GM19463 (cell line): ENCODE results near the gene WDR77.

ENCODE experiments used
- ATAC-seq: cut with Tn5 transposase; IDR thresholded peaks from one replicate; pipeline ENCODE4 v1.9.1; 2021; ENCODE audit warnings: mild to moderate bottlenecking, moderate library complexity; ENCODE audit not compliant: unreplicated experiment

WDR77 gene

DNA sequence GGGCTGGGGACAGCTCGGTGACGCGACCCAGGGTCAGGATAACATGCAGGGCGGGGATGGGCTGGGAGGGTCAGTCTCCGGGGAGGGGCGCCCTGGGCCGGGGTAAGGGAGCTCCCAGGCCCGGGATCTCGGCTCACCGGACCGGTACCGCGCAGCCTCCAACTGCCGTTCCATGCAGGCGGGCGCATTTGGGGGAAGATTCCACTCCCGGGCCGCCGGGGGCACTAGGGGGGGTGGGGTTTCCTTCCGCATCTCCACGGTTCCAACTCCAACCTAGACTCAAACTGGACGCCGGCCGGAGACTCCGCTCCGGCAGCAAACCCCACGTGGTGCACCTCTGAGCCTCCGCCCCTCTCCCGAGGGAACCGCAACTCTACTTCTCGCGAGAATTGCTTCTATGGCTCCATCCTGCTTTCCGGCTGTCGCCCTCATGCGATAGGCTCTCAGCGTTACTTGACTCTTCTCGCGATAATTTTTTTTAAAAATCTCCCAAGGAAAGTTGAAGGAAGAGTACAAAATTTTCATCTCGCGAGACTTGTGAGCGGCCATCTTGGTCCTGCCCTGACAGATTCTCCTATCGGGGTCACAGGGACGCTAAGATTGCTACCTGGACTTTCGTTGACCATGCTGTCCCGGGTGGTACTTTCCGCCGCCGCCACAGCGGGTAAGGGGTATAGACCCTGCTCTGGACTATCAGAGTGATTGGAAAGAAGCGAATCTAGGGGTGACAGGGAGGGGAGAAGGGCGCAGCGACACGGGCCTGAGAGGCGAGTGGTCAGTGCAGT is at the start of gene WDR77, which contains the start of gene ATP5PB:
Gene WDR77 (minus strand): TSS at position 339 of the 785 bp plus-strand sequence. CDS start 87 bp downstream, at position 252.
Gene ATP5PB (plus strand): TSS at position 547 of the 785 bp plus-strand sequence. CDS start 78 bp downstream, at position 625.
- peak; percentile 92 for ATAC-seq

DNA sequence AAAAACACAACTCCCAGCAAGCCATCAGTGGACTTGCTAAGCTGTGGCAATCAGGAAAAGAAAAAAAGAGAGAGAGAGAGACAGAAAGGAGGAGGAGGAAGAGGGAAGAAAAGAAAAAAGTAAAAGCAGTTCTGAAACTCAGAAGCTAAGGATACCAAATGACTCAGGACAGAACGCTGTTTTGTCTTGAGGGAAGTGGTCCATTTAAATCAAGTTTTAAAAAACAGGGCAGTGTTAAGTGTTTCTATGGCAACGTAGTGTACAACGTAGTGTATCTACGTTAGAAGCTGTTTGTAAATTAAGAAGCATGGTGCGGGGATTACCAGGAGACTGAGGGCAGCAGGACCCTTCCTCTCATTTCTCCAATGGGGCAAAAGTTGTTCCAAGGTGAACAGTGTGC is 48.5 kb upstream of the WDR77 start:
- ATAC-seq = no peak

DNA sequence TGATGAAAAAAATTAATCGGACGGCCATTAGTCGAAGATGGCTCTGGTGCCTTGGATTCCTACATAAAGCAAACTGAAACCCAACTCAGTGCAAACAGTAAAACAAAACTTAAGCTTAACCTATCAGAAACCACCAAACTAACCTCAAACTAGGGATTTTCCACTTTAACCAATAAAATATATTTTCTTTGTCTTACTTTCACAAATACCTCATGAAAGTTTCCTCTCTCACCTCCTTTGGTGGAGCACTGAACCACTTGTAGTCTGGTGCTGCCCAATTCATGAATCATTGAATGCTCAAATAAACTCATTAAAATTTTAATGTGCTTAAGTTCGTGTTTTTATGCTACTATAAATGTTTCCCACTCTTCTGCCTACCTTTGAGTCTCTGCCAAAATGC is 47.3 kb upstream of the WDR77 start:
- no peak for ATAC-seq

DNA sequence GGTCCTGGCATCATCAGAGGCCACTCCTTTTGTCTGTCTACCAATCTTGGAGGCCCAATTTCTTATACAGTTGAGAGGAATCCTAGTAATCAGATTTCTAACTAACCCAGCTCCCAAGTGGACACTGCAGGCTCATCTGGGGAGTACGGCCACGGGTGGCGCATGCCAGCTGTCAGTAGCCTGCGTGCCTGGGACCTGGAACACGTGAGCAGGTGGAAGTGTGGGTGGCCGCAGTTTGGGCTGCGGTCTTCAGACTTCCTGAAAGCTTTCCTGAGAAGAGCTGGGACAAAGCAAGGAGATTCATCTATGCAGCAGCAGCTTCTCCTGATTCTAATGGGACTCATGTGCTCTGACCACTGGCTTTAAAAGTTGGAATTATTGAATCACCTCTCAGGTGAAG is 42.0 kb upstream of the WDR77 start:
- ATAC-seq = no peak

DNA sequence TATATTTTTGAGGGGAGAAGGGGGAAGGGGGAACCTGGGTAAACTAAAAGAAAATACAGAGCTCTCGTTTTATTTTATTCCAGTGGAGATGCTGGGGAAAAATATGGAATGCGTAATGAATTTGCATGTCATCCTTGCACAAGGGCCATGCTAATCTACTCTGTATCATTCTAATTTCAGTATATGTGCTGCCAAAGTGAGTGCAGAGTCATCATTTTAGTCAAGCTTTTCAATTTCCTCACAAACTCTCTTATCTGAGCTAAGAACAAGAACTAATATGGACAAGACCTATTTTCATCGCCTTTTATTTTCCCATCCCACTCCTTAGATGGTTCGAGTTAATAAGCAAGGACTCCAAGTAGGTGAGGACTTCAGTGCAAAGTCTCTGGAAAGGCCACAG is 41.2 kb upstream of the WDR77 start:
- no peak for ATAC-seq

DNA sequence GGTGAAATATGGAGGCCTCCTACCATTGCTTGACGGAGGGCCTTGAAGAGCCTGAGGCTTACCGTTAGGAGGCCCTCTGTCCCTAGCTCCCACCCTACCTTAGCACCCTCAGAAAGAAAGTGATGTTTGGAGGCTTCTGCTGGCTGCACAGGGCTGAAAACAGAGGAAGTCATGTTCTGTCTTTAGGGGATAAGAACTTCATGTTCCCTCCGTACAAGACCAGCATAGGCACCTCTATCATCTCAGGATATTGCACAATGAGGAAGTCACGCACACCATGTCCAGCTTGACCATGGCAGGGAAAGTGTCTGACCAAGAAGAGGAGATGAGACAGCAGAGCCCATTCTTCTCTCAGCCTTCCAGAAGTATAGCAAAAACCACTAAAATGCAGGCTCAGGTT is 40.5 kb upstream of the WDR77 start:
- ATAC-seq = no peak

DNA sequence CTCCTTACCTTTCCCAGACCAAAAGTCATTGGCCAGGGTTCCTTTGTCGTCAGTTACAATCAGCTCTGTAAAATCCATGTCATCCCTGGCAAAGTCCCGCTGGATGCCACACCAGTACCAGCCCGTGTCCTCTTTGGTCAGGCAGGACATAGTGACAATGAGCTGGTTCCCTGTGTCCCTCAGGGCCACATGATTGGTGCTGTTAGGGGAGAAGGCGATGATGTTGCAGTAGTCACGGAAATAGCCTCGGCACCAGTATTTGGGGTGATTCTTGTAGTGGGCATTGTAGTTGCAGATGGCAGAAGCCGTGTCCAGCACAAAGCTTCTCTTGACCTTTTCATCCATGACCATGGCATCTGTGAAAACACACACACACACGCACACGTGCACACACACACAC is 39.6 kb upstream of the WDR77 start:
- ATAC-seq = no peak

DNA sequence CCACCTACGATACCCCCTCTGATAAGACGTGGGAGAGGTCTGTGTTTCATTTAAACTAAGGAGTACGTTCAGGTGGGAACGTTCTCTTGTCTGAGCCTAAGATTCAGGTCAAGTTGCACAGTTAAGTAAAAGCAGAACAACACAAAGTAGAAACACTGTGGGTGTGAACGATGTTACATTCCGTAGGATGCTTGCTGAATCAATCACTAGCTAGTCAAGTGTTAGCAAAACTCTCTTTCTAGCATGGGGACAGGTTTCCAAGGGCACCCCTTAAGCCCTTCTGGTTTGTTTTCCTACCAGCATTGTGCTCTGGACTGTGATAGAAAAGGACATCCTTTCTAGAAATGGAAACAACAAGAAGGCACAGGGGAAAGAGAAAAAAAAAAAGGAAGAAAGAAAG is 38.1 kb upstream of the WDR77 start:
- no peak for ATAC-seq

DNA sequence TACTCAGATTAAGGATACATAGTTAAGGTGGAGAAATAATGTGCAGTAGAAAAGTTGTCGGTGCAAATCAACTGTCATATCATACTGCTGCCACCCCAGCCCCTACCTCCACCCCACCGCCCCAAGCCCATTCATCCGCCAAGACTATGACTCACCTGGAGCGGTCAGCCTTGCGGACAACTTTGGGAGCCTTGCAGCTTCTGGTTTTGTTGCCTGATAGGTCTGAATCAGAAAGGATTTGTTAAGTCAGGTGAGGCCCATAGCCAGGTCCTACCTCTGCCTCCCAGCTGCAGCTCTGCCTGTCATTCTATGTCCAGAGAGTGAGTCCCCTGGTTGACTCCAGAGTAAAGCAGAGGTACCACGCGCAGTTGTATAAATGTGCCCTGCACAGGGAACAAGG is 37.4 kb upstream of the WDR77 start:
- no peak for ATAC-seq

DNA sequence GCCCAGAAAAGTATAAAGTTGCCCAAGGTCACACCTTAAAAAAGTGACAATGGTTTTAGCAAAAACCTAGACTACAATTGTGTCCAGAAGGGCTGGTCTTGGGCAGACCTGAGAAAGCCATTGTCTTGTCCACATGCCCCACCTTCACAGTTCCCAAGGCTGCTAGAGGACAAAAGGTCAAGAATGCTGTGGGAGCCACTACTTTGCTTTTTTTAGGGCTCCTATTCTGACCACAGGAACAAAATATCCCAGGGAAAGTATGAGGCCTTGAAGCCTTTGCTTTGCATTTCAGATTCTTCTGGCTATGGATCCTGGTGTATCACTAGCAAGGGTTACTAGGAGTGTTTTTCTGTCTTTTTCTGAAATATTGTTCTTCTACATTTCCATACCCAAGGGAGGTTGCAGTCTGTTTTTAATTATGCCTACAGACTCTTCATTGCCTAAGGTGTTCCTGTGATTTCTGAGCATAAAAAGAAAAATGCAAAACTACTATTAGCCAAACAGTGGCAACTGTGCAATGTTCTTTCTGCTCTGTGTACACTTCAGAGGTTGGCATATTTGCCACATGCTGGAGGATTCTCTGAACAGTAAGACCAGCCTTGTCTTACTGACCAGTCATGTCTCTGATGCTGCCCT is 35.5 kb upstream of the WDR77 start:
- no peak for ATAC-seq

DNA sequence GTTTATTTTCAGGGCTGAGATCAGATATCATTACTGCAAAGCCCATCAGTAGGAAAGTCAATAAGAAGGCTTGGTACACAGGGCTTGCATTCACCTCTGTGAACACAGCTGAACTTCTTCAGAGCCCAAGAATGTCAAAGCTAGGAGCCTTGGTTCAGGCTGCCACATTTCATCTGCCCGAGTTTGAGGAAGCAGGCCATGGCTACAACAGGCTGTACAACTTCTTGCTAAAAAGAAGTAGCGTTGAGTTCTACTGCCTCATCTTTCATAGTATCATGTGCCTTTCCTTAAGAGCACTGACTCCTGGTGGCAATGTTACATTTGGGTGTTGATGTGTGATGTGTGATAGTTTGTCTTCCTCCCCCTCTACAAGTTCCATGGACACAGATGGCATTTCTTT is 34.8 kb upstream of the WDR77 start:
- ATAC-seq = no peak

DNA sequence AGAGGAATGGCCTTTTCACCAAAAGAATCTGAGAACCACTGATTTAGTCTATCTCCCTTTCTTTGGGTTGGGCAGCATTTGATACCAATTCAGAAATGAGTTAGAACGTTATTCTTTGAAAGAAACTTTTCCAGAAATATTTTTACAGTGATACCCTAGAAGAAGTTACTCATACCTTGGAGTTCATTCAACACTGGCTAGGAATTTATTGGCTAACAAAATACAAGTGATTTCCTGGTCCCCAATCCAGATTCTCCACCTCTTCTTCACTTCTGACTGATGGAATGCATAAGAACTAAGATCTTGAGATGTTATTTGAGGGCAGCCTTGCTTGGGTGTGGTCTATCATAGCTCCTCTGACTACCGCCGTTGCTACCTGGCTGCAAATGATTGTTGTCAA is 34.1 kb upstream of the WDR77 start:
- no peak for ATAC-seq

DNA sequence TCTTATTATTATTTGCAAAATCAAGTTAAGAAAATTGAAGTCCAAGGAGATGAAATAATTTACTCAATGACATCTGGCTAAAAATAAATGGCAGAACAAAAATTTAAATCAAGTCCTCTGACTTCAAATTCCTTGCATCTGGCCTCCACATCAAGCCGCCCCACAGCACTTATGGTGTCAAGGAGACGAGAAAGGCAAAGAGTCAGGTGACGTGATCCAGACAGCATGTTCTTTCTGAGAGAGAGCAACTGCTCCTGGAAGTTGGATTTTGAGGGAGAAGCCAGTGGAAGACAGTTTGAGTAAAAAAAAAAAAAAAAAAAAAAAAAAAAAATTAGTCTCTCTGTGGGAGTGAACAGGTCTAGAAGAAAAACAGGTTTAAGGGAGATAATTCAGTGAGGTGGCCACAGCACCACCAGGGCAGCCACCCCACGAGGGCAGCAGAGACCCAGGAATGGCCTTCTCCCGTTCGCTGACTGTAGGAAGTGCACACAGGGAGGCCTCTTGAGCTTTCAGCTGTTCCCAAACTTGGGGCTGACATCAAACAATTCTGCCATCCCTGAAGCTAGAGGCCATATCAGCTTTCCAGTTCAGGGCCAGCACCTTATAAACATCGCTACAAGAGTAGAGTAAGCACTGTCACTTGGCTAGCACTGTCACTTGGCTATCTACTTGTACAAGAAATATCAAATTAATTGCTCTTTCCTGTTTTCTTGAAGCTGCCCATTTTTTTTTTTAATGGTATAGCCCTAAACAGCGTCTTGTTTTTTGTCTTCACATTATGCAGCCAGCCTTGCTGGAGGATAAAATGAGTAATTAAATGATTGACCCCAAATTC is 32.5 kb upstream of the WDR77 start:
- ATAC-seq = no peak

DNA sequence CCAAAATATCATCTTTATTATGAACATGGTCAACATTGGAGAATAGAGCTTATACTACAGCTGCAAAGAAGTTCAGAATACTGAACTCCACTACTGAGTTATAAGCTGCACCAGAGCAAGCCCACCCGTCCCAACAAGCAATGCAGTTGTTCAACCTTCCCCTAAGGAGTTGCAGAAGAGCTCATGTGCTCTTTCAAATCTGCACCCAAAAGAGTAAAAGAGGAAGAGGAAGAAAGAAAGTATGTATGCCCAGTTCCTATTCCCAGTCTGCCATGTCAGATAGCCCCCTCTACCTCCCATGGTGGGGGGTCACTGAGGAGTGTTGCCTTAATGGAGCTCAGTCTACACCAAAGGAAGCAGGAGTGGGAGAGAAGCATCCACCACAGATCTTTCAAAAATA is 31.6 kb upstream of the WDR77 start:
- ATAC-seq = no peak

DNA sequence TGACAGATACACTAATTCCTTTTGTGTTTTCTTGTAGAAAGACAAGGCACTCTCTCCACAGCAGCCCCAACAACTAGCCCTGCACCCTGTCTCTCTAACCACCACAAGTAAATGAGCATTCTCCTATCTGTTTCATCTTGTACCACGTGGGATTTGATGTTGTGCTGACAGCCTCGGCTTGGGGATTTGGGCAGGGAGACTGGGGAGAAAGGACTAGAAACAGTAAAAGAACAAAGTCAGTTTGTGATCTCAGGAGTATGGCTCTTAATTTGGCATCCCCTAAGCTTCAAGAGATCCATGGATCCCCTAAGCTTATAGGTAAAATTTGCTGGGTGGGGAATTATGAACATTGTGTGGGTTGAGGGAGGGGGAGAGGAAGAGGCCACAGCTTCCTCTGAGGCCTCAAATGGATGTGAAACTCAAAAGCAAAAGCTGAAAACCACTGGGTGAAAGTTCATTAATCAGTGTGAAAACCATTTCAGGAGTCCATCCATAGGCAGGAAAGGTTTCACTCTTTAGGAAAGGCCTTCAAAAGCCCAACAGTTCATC is 27.8 kb upstream of the WDR77 start:
- ATAC-seq = peak; percentile 71

DNA sequence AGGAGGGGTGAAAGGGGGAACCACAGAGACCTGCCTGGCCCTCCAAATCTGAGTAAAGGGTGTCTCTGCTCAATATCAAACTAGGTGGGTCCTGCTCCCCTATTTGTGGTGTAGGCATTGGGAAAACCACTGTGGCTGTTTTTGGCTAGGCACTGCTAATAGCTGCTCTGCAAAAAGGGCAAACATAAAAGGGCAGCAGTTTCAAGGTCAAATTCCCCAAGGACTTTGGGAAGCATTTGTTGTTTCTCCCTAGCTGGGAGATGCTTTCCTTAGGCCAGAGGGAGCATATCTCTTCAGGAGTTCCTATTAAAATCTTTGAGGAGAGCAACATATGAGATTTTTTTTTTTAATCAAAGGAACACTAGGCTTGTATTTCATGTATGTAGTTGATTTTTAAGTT is 27.2 kb upstream of the WDR77 start:
- no peak for ATAC-seq

DNA sequence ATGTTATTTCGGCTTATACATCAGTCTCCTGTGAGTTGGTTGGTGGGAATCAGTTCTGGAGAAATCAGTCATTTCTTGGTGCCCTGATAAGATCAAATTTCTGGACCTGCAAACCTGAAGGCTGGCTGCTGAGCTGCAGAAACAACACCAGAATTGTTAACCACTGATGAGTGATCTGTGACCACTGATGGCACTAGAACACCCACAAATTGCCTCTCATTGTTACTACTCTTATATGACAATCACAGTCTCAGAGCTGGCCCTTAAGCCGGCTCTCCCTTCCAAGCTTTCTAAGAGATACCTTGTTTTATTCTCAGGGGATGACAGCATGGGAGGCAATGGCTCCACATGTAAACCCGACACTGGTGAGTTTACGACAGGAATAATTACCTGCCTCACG is 26.6 kb upstream of the WDR77 start:
- no peak for ATAC-seq

DNA sequence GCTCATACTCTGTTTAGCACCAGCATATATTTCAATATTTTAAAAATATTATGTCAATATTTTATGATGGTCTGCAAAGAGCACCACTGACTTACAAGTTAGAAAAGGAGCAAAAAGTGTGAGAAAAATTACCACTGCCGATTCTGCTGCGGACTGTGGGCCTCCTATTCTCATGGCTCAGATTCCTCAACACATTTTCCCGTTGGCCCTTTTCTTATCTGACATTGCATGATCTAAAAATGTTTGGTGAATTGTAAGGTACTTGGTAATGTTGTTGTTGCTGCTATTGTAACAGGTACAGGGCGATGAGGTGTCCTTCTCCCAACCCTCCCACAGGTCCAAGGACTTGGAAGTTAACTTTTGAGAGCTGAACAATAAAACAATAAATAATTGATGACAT is 25.5 kb upstream of the WDR77 start:
- ATAC-seq = no peak

DNA sequence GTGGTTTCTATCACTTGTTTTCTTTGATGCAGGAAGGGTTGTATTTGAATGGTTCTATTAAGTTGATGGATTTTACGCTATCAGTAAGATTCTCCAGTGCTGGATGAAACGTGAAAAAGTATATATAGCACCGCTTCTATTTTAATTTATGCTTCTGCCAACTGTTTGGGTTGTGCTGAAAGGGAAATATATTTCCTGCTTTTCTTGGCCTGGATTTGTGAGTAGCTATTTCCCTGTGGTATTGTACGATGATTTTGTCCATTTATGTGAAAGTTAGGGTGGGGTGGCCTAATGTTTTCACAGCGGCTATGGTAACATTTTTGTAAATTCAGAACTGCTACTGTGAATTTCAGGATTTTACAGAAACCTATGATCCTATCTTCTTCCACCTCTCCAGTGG is 25.1 kb upstream of the WDR77 start:
- no peak for ATAC-seq

DNA sequence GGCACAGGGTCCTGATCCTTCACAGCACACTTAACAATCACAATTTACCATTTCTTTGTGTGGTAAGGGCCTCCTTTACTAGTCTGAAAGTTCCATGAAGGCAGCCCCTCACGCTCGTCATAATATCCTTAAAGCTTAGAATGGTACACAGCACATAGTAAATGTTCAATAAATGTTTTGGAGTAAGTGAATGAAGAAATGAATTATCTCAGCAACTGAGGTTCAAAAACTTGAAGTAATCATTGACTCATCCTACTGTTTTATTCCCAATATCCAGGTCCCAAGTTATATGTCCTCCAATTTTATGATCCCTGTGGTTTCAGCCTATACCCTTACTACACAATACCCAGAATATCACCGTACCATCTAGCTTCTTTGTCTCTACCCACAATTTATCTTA is 22.5 kb upstream of the WDR77 start:
- ATAC-seq = no peak

DNA sequence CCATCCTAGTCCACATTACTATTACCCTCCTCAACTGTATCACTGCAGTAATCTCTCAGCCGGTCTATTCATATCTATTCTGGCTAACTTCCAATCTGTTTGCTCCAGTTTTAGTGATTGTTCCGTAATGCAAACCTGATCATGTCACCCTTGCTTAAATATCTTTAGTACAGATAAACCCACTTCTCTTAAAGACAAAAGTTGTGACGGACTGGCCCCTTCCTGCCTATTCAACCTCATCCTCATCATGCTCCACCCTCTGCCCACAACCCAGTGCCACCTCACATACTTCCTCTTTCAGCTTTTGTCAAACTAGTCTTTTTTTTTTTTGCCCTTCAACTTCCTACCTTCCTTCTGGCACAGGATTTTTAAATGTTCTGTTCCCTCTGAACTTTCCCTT is 22.0 kb upstream of the WDR77 start:
- ATAC-seq = peak; percentile 62
